GM19395 (cell line): ENCODE measurements around the gene YWHAH.

Source experiments
- ATAC-seq: cut with Tn5 transposase; IDR thresholded peaks from one replicate; pipeline ENCODE4 v1.9.1; 2021; ENCODE audit warnings: mild to moderate bottlenecking, moderate library complexity; ENCODE audit not compliant: unreplicated experiment

Gene YWHAH

GRCh38 chr22:31943978-31944699 lies at the start of gene YWHAH:
Gene YWHAH, plus strand, starts transcription at chr22:31944535. Its CDS starts 199 bp downstream, at chr22:31944734.
- ATAC-seq = peak; percentile 61

GRCh38 chr22:31895411-31896123 lies 48.8 kb upstream of the YWHAH start:
- ATAC-seq = no peak

- ATAC-seq = no peak
These were observed 47.9 kb upstream of the YWHAH start for GRCh38 chr22:31896472-31896871.

- no peak for ATAC-seq
These were observed 46.2 kb upstream of the YWHAH start for GRCh38 chr22:31897842-31898805.

GRCh38 chr22:31898926-31899325 lies 45.4 kb upstream of the YWHAH start:
- no peak for ATAC-seq

GRCh38 chr22:31899669-31900068 lies 44.7 kb upstream of the YWHAH start:
- ATAC-seq = no peak

- no peak for ATAC-seq
These were observed 42.8 kb upstream of the YWHAH start for GRCh38 chr22:31901388-31902137.

- ATAC-seq = no peak
These were observed 39.7 kb upstream of the YWHAH start for GRCh38 chr22:31904651-31905050.

- ATAC-seq = no peak
These were observed 39.0 kb upstream of the YWHAH start for GRCh38 chr22:31905356-31905755.

- ATAC-seq = no peak
These were observed 38.2 kb upstream of the YWHAH start for GRCh38 chr22:31906086-31906485.

GRCh38 chr22:31906569-31906968 lies 37.8 kb upstream of the YWHAH start:
- ATAC-seq = no peak

GRCh38 chr22:31909977-31910376 lies 34.4 kb upstream of the YWHAH start:
- ATAC-seq = no peak

GRCh38 chr22:31911565-31912406 lies 32.5 kb upstream of the YWHAH start:
- no peak for ATAC-seq

- no peak for ATAC-seq
These were observed 32.0 kb upstream of the YWHAH start for GRCh38 chr22:31912407-31912743.

GRCh38 chr22:31915586-31915985 lies 28.7 kb upstream of the YWHAH start:
- no peak for ATAC-seq

- ATAC-seq = peak; percentile 76
These were observed 27.0 kb upstream of the YWHAH start for GRCh38 chr22:31917227-31917921.

- no peak for ATAC-seq
These were observed 24.6 kb upstream of the YWHAH start for GRCh38 chr22:31919730-31920129.

- ATAC-seq = no peak
These were observed 24.0 kb upstream of the YWHAH start for GRCh38 chr22:31920306-31920705.

GRCh38 chr22:31921106-31921505 lies 23.2 kb upstream of the YWHAH start:
- no peak for ATAC-seq
